ENCODE data around the gene TACC3. TPM values are rescaled to one million over a fixed set of nuclear protein-coding genes. Genes with fewer than 3 reads are reported as not detected.

TACC3 gene
- total RNA-seq (2022; extraction: Qiagen RNA extraction): 80.6 to 95.0 TPM (median 86.8 TPM) in 5 replicates

DNA sequence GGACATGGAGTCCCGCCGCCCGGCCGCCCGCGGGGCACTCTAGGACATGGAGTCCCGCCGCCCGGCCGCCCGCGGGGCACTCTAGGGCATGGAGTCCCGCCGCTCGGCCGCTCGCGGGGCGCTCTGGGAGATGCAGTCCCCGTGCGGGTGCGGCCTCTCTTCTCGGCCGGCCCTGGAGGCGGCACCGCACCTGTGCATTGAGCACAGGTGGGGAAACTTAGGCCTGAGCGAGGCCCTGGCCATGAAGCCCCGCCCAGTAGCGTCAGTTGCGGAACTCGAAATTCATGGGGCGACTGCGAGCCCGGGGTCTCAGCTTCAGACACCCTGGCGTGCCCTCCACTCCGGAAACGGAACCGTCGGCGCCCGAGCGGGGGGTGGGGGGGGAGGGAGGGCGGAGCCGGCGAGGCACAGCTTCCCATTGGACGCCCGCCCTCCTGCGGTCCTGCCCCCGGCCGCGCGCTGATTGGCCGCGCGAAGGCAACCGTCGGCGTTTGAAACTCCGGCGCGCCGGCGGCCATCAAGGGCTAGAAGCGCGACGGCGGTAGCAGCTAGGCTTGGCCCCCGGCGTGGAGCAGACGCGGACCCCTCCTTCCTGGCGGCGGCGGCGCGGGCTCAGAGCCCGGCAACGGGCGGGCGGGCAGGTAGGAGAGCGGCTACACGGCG is at the start of gene TACC3, which contains the start of gene TMEM129:
Gene TACC3, plus strand, starts transcription at position 519 of the 663 bp plus-strand sequence. CDS start 1,901 bp downstream, outside the sequence.
Gene TMEM129, minus strand, starts transcription at position 321 of the 663 bp plus-strand sequence. CDS start 486 bp downstream, outside the sequence.

DNA sequence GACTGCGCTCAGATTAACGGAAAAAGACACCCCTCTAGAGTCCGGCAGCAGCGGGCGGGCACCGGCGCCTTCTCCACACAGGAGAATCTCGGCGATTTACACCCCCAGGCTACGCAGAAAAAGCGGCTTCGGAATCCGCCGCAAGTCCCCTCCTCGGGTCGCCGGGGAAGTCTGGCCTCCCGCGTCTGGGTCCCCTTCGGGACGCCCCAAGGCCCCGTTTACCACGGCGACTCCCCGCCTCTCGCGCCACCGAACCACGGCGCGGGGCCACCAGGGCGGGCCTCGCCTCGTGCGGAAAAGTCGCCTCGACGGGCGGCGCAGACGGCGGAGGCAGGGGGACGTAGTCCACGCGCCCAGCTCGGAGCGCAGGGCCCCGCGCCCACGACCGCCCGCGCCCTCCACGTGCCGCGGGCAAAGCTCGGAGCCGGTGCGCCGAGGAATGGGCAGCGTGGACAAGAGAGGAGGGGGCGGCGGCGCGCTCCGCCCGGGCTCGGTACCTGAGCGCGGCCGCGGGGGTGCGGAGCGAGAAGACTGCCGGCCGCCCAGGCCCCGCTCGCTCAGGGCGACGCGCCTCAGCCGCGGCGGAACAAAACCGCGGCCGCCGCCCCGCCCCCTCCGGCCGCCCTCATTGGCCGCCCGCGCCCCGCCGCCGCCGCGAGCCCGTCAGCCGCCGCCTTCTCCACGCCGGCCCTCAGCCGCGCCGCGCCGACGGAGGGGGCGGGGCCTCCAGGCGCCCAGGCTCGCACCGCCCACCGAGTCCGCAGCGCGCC is 37.4 kb upstream of the TACC3 start, which contains the start of gene FAM53A:
Gene FAM53A, minus strand, starts transcription at position 578 of the 770 bp plus-strand sequence. CDS start 15,572 bp downstream, outside the sequence.

DNA sequence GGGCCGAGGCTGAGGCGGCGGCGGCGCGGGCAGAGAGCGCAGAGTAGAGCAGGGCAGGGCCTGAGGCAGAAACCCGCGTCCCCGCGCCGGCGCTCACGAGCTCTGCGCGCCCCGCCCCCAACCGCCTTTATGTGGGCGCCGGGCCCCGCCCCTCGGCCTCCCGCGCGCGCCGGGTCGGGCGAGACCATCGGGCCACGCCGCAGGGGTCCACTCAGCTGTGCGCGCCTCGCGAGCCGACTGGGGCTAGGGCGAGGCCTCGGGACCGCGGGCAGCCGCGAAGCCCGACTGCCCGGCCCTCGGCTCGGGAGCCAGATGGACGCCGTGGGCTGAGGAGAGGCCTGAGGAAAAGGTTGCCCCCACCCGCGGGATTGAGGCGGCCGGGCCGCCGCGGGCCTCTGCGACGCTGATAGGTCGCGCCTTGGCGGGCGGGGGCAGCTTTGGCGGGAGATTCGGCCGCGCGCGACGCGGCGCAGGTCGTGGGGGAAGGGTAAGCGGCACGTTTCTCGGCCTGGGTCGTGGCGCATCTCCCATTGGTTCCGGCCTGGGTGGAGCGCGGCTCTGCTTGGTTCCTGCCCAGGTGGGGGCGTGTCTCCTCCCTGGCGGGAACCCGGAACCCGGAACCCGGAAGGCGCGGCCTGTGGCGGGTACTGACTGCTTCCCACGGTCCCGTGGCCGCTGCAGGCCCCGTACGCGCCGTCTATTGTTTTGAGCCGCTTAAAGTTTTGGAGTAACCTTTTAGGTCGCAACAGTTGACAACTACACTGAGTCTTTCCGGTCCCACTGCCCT is 8.9 kb upstream of the TACC3 start, which contains the start of gene SLBP:
Gene SLBP, minus strand, starts transcription at position 104 of the 787 bp plus-strand sequence. CDS start 131 bp downstream, outside the sequence.

DNA sequence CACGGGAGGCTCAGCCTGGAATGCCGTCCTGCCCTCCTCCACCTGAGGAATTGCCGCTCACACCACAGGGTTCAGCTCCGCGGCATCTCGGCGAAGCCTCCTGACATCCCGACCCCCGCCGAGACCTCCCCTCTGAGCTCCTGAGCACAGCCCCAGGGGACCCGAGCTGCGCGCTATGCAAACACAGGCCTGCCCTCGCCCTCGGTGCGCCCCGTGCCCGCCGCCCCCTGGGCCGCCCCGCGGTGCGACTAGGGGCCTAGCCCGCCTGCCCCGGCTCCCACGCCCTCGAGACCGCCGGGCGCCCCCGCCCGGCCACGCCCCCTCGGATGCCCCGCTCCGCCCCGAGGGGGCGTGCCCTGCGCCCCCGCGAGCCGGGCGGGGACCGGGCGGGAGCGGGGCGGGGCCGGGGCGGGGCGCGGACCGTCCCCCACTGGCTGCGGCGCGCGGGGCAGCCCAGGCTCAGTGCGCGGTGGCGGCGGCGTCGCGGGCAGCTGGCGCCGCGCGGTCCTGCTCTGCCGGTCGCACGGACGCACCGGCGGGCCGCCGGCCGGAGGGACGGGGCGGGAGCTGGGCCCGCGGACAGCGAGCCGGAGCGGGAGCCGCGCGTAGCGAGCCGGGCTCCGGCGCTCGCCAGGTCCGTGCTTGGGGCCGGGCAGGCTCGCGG is 71.6 kb downstream of the TACC3 start, which contains the start of gene FGFR3:
Gene FGFR3, plus strand, starts transcription at position 462 of the 664 bp plus-strand sequence. CDS start 642 bp downstream, outside the sequence.

Other genes with a start within 250 kb of the TACC3 start
- gene FAM53A, start 37.2 kb upstream of the TACC3 start, total RNA-seq (2022; extraction: Qiagen RNA extraction): 0.50 to 1.4 TPM (median 0.77 TPM) in 5 replicates
- gene SLBP, start 9.2 kb upstream of the TACC3 start, total RNA-seq (2022; extraction: Qiagen RNA extraction): 69.5 to 88.8 TPM (median 71.8 TPM) in 5 replicates
- gene TMEM129, start 198 bp upstream of the TACC3 start, total RNA-seq (2022; extraction: Qiagen RNA extraction): 14.7 to 29.0 TPM (median 26.3 TPM) in 5 replicates
- gene FGFR3, start 71.8 kb downstream of the TACC3 start, total RNA-seq (2022; extraction: Qiagen RNA extraction): 1.3 to 2.8 TPM (median 2.2 TPM) in 5 replicates
- gene LETM1, start 134.6 kb downstream of the TACC3 start, total RNA-seq (2022; extraction: Qiagen RNA extraction): 25.8 to 31.7 TPM (median 28.7 TPM) in 5 replicates
- gene NSD2, start 149.9 kb downstream of the TACC3 start, total RNA-seq (2022; extraction: Qiagen RNA extraction): 36.5 to 47.3 TPM (median 43.9 TPM) in 5 replicates